Measurements from ENCODE around the gene HTR4. TPM values are rescaled to one million over a fixed set of nuclear protein-coding genes. Genes with fewer than 3 reads are reported as not detected.

HTR4 gene
- total and polyA plus RNA-seq, 4 donors, result 0.17 to 0.18 TPM; not detected in 2

- Histone ChIP-seq H3K27ac (ENCODE audit: low read depth in 1 of 2, low read length in 1 of 2) (no peak overlapping the region), H3K27me3 (ENCODE audit: control insufficient read depth in 3 of 3, insufficient read depth in 3 of 3, low read length in 2 of 3) (no peaks in the 10 kb centered on the region), H3K9me3 (ENCODE audit: control insufficient read depth in 4 of 4, insufficient read depth in 3 of 4, low read length in 3 of 4) (no peaks in the 10 kb centered on the region), H3K36me3 (ENCODE audit: control insufficient read depth in 4 of 4, insufficient read depth in 4 of 4, low read length in 4 of 4) (peaks cover 13 to 33% (median 26%) of the 10 kb centered on the region in 4 donors), H3K4me3 (no peak overlapping the region), H3K4me1 (ENCODE audit: control insufficient read depth in 5 of 5, insufficient read depth in 5 of 5, low read length in 5 of 5) (peaks cover 0 to 3% (median 0%) of the 10 kb centered on the region in 5 donors), H3K9ac (ENCODE audit: insufficient read depth in 1 of 2, low read length in 2 of 2) (no peak overlapping the region)
- 96% methylated on average over 3 of the region's 3 CpGs for WGBS, 2 donors
- DNase-seq (no peak), ATAC-seq (ENCODE audit: insufficient read depth, low FRiP score) (no peak)
- TF ChIP-seq, protein P1, sequence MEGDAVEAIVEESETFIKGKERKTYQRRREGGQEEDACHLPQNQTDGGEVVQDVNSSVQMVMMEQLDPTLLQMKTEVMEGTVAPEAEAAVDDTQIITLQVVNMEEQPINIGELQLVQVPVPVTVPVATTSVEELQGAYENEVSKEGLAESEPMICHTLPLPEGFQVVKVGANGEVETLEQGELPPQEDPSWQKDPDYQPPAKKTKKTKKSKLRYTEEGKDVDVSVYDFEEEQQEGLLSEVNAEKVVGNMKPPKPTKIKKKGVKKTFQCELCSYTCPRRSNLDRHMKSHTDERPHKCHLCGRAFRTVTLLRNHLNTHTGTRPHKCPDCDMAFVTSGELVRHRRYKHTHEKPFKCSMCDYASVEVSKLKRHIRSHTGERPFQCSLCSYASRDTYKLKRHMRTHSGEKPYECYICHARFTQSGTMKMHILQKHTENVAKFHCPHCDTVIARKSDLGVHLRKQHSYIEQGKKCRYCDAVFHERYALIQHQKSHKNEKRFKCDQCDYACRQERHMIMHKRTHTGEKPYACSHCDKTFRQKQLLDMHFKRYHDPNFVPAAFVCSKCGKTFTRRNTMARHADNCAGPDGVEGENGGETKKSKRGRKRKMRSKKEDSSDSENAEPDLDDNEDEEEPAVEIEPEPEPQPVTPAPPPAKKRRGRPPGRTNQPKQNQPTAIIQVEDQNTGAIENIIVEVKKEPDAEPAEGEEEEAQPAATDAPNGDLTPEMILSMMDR (IDR thresholded peaks at IDR 0.05; ENCODE audit: control extremely low read depth, extremely low read depth), result no peak
These were observed 218.3 kb downstream of the HTR4 start for GRCh38 chr5:148436029-148436428.

GRCh38 chr5:148433826-148434225, 220.5 kb downstream of the HTR4 start:
- TF ChIP-seq, protein P1 (IDR thresholded peaks at IDR 0.05; ENCODE audit: control extremely low read depth, extremely low read depth), result no peak
- H3K9me3 ChIP-seq (ENCODE audit: control insufficient read depth in 4 of 4, insufficient read depth in 3 of 4, low read length in 3 of 4), result no peaks in the 10 kb centered on the region
- ATAC-seq (ENCODE audit: insufficient read depth, low FRiP score) (no peak), DNase-seq (no peak)
- no peak overlapping the region for H3K4me3 ChIP-seq
- no peak overlapping the region for H3K9ac ChIP-seq (ENCODE audit: insufficient read depth in 1 of 2, low read length in 2 of 2)
- H3K36me3 ChIP-seq (ENCODE audit: control insufficient read depth in 4 of 4, insufficient read depth in 4 of 4, low read length in 4 of 4), result peaks cover 6 to 31% (median 18%) of the 10 kb centered on the region in 4 donors
- no peaks in the 10 kb centered on the region for H3K27me3 ChIP-seq (ENCODE audit: control insufficient read depth in 3 of 3, insufficient read depth in 3 of 3, low read length in 2 of 3)
- H3K27ac ChIP-seq (ENCODE audit: low read depth in 1 of 2, low read length in 1 of 2), result no peak overlapping the region
- WGBS, 2 donors, result 99 to 100% methylated on average over 3 of the region's 3 CpGs
- peaks cover 0 to 3% (median 0%) of the 10 kb centered on the region in 5 donors for H3K4me1 ChIP-seq (ENCODE audit: control insufficient read depth in 5 of 5, insufficient read depth in 5 of 5, low read length in 5 of 5)

Other genes starting within 250 kb of the HTR4 start
- gene ADRB2, start 172.1 kb upstream of the HTR4 start, total RNA-seq, result 10 to 100 TPM in 1 of 2 donors, 1 to 10 TPM in 1; 8.0 to 18.4 TPM
- 10 to 100 TPM in 1 of 2 donors, 1 to 10 TPM in 1; 3.5 to 11.0 TPM for gene ADRB2, start 172.1 kb upstream of the HTR4 start, polyA plus RNA-seq